H7 (cell line): Measurements from ENCODE around the gene IL37. TPM values are rescaled to one million over a fixed set of nuclear protein-coding genes. Genes with fewer than 3 reads are reported as not detected.

Experiments used
- DNase-seq: peaks from one replicate; pipeline ENCODE4 v3.0.0; 2012
- H3K27me3 ChIP-seq: 2 replicates; pipeline ENCODE4 v1.6.0; 2011; ENCODE audit warnings: mild to moderate bottlenecking, low read length; ENCODE audit not compliant: control insufficient read depth, insufficient read depth
- H3K36me3 ChIP-seq: replicated peaks from 2 replicates; pipeline ENCODE4 v1.5.1; 2011; ENCODE audit warnings: low read length; ENCODE audit not compliant: control insufficient read depth, insufficient read depth
- H3K4me3 ChIP-seq: 2 replicates; pipeline ENCODE4 v1.5.1; 2011; ENCODE audit warnings: low read depth, mild to moderate bottlenecking, control low read depth, low read length, moderate library complexity; ENCODE audit not compliant: insufficient read depth
- total RNA-seq: library from RNA; depleted of rRNA; stranded (reverse); fragments of >200 nt; shearing (Covaris generic); gene quantifications from 2 replicates; pipeline ENCODE4 v1.2.3, GENCODE V29; 2014; rRNA removed

IL37 gene
- total RNA-seq, 1 experiment from 2014 or later: 0.62 TPM

DNA sequence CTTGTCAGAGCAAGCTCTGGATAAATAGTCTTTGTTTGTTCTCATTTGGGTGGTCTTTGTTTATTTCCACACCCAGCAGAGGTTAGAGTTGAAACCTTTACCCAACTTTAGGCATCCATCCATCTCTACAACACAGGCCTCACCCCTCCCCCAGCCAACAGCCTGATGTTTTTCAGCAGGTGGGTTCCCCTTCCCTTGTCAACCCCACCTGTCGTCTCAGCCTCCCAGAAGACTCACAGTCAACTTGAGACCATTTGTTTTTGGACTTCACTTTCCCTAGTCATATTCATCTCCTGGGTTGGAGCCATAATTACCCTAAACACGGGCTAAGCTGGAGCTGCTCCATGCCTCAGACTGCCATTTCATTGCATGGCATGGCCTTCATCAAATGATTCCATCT lies 35.1 kb downstream of the IL37 start:
- no peak for DNase-seq
- Histone ChIP-seq H3K36me3 (no peaks in the 10 kb centered on the region), H3K27me3 (no peaks in the 10 kb centered on the region), H3K4me3 (no peak overlapping the region)

DNA sequence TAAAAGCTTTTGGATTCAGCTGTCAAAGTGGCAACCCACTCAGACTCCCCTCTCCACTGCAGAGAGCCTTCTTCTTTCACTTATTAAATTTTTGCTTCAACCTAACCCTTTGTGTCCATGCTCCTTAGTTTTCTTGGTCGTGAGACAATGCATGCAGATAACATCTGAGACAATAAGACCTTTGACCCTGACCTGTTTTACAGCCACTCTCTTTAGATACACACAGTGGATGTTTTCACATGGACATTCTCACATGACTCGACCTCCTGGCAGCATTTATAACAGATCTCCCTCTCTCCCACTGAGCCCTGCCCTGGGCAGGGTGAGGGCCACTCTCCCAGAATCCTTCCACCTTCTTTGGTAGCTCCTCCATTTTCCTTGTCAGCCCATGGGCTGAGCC lies 36.4 kb downstream of the IL37 start:
- no peak for DNase-seq
- Histone ChIP-seq H3K27me3 (no peaks in the 10 kb centered on the region), H3K4me3 (no peak overlapping the region), H3K36me3 (no peaks in the 10 kb centered on the region)

DNA sequence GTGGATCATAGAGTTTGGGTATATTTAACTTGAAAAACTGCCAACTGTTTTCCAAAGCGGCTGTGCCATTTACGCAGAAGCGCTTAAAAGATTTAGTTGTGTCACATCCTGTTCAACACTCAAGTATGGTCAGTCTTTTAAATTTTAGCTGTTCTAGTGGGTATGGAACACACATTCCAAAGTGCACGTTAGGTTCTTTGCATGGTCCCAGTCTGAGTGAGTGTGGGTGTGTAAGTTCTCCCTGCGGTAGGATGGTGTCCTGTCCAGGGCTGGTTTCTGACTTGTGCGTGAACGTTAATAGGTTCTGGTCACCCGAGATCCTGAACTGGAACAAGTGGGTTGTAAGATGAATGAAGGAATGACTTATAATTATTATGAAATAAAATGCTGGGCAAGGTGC lies 38.5 kb downstream of the IL37 start:
- DNase-seq: no peak
- H3K27me3 ChIP-seq: no peaks in the 10 kb centered on the region
- H3K4me3 ChIP-seq: no peak overlapping the region
- no peaks in the 10 kb centered on the region for H3K36me3 ChIP-seq

DNA sequence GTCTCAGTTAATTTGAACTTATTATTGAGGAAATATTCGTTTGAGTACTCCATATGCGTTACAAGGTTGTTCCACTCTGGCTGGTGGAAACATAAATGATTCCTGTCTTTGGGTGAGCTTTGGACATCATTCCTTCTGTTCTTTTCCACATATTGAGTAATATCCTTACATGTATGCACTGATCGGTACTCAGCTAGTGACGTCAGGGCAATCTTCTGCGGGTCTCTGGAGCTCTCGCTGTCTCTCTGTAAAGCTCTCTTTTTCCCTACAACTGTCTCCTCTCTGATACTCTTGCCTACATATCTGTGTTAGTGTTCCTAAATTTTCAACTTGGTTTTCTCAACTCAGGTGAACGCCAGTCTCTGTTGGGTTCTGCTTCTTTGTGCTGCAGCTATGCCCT lies 43.4 kb downstream of the IL37 start:
- H3K36me3 ChIP-seq: no peaks in the 10 kb centered on the region
- no peak for DNase-seq
- no peaks in the 10 kb centered on the region for H3K27me3 ChIP-seq
- H3K4me3 ChIP-seq: no peak overlapping the region

DNA sequence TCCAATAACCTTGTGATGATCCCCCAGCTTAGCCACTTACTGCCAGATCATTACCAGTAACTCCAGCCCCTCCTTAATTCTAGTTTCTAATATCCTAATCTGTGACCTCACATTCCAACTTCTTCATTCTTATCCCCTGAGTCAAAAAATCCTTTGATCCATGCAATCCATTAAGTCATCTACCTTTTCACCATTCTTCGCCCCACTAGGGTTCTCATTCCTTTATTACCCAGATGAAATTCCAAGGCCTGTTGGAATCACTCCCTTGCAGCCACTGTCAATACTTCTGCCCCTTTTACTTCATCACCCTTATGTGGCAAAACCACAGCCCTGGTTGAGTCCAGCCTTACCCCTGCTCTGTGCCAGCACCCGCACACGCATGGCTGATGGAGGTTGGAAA lies 46.5 kb downstream of the IL37 start:
- Histone ChIP-seq H3K27me3 (no peaks in the 10 kb centered on the region), H3K36me3 (no peaks in the 10 kb centered on the region), H3K4me3 (no peak overlapping the region)
- DNase-seq: no peak

DNA sequence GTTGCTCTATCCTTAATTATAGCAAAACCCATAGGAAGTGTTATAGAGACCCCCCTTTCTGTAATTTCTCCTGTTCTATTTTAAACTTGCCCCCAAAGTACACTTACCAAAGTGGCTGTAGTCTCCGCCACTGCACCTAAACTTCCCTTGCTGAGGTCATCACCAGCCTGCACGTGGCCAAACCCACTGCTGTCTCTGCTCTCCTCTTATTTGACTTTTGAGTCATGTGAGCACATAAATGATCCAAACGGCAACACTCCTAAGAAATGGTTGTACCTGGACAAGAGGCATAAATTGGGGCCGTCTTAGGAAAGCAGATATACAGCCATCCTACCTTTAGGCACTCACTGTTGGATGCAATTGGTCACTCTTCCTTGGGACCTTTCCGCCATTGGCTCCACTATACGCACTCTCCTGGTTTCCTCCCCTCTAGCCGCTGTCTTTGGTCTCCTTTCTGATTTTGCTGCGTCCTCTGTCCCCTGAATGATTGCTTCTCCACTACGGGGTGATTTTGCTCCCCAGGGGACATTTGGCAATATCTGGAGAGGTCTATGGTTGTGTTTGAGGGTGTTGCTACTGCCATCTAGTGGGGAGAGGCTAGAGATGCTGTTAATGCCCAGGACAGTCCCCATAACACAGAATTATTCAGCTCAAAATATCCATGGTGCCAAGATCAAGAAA lies 47.6 kb downstream of the IL37 start:
- H3K27me3 ChIP-seq: no peaks in the 10 kb centered on the region
- no peaks in the 10 kb centered on the region for H3K36me3 ChIP-seq
- peak; percentile 36 for DNase-seq
- H3K4me3 ChIP-seq: no peak overlapping the region

DNA sequence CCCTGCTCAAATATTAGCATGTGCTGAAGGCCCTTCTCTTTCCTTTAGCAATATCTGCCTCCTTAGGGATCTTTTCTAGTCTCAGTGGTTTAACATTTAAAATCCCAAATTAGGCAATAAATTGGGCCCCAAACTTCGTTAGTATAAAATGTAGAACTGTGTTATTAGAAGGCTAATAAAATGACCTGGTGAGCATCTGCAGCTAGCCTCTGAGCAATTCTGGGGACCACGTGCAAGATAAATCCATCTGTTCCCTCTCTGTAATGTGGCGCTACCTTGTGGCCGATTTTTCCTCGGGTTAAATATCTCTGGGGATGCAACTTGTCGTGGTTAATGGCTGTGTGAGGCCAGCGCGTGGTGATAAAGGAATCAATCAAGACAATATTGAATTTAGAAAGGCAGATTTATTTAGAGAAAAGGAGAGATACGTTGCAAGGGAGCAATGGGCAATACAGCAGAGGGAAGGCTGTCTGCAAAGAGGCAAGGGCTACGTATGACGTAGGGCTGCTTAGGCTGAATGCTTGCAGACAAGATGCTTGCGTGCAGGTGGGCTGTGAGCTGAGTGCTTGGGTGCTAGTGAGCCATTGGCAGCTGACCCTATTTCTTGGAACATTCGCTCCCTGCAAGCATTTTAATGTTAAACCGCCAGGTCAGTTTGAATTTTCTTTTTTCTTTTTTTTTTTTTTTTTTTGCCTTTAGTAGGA lies 48.3 kb downstream of the IL37 start:
- no peak overlapping the region for H3K4me3 ChIP-seq
- peak; percentile 11 for DNase-seq

DNA sequence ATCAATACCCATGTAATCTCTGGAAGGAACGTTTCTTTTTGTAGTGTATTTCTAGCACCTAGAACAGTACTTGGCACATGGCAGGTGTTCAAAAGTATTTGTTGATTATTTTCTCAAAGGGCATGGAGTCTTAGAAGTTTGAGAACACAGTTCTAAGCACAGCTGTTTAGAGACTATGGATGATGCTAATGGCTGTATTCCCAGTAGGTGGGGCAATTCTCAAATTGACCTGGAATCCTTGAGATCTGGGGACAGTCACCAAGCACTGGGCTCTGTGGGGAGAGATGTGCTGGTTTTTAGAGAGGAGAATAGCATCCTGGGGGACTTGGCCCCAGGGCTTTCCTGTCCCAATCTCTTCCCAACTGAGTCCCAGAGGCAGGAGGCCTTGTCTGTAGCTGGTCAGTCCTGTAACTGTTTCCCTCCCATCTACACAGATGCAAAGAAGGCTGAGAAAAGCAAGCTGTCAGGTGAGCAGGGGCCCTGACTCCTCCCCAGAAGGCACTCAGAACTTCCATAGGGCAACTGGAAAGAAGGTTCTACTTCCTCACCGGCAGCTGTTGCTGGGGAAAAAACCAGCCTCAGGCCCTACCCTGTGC lies 49.4 kb downstream of the IL37 start:
- peak; percentile 12 for DNase-seq
- Histone ChIP-seq H3K36me3 (no peaks in the 10 kb centered on the region), H3K4me3 (no peak overlapping the region), H3K27me3 (no peaks in the 10 kb centered on the region)

More for the DNA sequence above, 48.3 kb downstream of the IL37 start:
- H3K36me3 ChIP-seq: no peaks in the 10 kb centered on the region
- H3K27me3 ChIP-seq: no peaks in the 10 kb centered on the region

DNA sequence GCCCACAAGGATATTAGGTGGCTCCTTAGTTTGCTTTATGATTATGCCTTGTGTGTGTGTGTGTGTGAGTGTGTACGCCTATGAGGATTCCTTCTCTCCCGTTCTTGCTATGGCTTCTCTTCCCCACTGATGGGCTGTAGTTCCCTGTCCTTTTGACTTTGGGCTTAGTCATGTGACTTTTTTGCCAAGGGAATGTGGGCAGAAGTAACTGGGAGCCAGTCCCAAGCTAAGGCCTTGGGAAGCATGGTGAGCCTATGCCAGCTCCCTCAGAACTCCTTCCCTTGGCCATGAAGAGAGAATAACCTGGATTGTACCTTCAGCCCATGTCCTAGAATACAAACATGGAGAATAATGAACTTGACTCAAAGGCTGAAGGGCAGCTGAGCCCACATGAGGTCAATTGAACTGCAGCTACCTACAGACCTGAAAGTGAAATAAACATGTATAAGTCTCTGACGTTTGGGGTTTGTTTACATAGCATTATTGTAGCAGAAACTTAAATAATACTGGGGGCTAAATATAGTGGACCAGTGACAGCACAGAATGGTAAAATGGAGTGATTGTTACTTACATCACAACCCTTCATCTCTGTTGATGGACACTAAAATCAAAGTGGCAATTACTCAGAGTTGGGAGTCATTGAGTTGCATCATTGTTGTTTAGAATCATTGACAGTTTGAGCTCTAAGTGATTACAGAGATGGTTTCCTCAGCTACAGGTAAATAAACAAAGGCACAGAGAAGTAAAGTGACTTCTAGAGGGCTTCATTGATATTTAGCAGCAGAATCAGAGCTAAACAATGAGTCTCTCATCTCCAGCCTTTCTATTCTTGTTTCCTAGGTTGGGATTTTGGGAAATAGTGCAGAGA lies 51.6 kb downstream of the IL37 start:
- no peak for DNase-seq
- Histone ChIP-seq H3K36me3 (no peaks in the 10 kb centered on the region), H3K4me3 (no peak overlapping the region), H3K27me3 (no peaks in the 10 kb centered on the region)

DNA sequence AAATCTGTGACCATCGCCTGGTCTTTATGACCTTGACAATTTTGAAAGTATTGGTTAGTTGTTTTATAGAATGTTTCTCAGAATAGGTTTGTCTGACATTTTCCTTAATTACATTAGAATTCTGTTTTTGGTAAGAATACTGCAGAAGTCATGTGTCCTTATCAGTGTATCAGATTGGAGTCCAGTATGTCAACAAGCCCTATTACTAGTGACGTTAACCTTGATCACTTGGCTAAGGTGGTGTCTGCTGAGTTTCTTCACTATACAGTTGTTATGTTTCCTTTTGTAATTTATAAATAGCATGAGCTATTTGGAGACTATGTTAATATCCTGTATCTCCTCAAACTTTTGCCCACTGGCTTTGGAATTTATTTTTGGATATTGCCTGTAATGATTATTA lies 56.1 kb downstream of the IL37 start:
- Histone ChIP-seq H3K4me3 (no peak overlapping the region), H3K27me3 (no peaks in the 10 kb centered on the region), H3K36me3 (no peaks in the 10 kb centered on the region)
- DNase-seq: no peak

Other genes starting within 250 kb of the IL37 start
- not detected in 2 replicates for gene NT5DC4, start 190.1 kb upstream of the IL37 start, total RNA-seq
- 14.9 and 24.8 TPM in 2 replicates for gene CKAP2L, start 146.6 kb upstream of the IL37 start, total RNA-seq
- gene IL1A, start 126.7 kb upstream of the IL37 start, total RNA-seq: 0.11 and 0.38 TPM in 2 replicates
- gene IL1B, start 74.4 kb upstream of the IL37 start, total RNA-seq: not detected in 2 replicates
- 0.37 TPM in 1 of 2 replicates, not detected in the other for gene IL36G, start 66.8 kb downstream of the IL37 start, total RNA-seq
- gene IL36A, start 94.3 kb downstream of the IL37 start, total RNA-seq: not detected in 2 replicates
- gene IL36B, start 141.7 kb downstream of the IL37 start, total RNA-seq: not detected in 2 replicates
- gene IL36RN, start 148.0 kb downstream of the IL37 start, total RNA-seq: not detected in 2 replicates
- not detected in 2 replicates for gene IL1F10, start 156.8 kb downstream of the IL37 start, total RNA-seq
- not detected in 2 replicates for gene IL1RN, start 216.4 kb downstream of the IL37 start, total RNA-seq